SW480 (cell line): ENCODE results near the gene TAS2R38.
A peak's percentile ranks its signal among the peaks of the same experiment; 100 is the strongest.
"Not testable (repeated sequence)": the region's sequence is repeated elsewhere in the genome, so short reads cannot be mapped to it uniquely, and the experiment has no call there.

Experiments
- DNase-seq: peaks from one replicate; pipeline ENCODE4 v3.0.0-alpha.2; 2016; ENCODE audit warnings: low spot score

Gene TAS2R38

GRCh38 chr7:141973673-141974072 lies at the start of gene TAS2R38:
TAS2R38 (minus strand) TSS chr7:141973773; CDS start chr7:141973689, 84 bp downstream.
- no peak for DNase-seq

DNA sequence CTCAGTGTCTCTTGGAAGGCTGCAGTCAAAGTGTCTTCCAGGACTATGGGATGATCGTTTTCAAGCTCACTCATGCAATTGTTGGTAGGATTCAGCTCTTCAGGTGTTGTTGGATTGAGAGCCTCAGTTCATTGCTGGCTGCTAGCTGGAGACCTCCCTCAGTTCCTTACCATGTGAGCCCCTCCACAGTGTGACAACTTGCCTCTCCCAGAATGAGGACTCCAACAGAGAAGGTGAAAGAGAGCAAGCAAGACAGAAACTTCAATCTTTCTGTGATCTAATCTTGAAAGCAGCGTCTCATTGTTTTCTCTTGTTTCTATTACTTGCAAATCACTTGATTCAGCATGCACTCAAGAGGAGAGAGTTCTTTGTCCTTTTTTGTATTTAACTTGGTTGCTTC lies 44.6 kb upstream of the TAS2R38 start:
- no peak for DNase-seq

DNA sequence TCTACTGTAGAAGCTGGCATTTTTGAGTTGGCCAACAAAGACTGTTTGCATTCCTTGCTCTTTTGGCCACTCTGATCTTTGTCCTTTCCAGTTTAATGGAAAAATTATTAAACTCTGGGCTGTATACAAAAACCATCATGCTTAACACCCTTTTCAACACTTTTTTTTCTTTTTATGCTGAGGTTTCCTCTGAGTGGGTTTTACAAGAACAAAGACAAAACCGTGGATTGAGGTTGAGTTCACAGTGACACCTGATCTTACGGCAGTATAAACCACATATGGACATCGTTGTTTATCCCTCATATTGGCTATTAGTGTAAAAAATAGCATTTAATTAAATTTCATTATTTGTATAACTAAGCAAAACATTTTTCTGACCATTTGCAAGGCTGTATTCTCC lies 43.9 kb upstream of the TAS2R38 start:
- no peak for DNase-seq

GRCh38 chr7:142012825-142013511 lies 39.4 kb upstream of the TAS2R38 start:
- DNase-seq: no peak

DNA sequence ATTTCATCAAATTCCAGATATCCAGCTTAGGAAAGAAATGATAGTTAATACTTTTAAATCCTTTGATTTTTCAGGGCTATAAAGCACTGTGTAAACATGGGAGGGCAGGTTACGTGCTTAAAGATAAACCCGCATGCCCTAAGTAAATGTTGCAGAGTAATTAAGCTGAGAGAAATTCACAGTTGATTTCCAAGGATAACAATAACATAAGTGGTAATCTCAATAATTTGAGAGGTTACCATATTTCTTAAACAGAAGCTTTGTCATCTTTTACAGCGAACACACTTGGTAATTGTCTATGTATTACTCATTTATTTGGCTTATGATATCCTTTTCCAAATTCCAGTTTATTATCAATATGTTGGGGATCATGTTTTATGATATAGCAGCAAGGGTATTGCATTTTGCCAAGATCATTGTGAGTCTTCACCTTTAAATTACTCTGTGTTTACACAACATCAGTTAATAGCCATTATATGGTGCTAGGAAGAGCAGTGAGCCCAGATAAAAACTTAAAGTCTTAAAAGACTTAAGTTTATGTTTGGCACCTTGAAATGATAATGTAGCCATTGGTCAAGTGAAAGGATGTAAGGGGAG lies 37.5 kb upstream of the TAS2R38 start:
- no peak for DNase-seq

- no peak for DNase-seq
Observed at GRCh38 chr7:142009187-142009586, 35.6 kb upstream of the TAS2R38 start.

- no peak for DNase-seq
Observed at GRCh38 chr7:142006577-142006976, 33.0 kb upstream of the TAS2R38 start.

- no peak for DNase-seq
Observed at GRCh38 chr7:142002179-142002578, 28.6 kb upstream of the TAS2R38 start.

DNA sequence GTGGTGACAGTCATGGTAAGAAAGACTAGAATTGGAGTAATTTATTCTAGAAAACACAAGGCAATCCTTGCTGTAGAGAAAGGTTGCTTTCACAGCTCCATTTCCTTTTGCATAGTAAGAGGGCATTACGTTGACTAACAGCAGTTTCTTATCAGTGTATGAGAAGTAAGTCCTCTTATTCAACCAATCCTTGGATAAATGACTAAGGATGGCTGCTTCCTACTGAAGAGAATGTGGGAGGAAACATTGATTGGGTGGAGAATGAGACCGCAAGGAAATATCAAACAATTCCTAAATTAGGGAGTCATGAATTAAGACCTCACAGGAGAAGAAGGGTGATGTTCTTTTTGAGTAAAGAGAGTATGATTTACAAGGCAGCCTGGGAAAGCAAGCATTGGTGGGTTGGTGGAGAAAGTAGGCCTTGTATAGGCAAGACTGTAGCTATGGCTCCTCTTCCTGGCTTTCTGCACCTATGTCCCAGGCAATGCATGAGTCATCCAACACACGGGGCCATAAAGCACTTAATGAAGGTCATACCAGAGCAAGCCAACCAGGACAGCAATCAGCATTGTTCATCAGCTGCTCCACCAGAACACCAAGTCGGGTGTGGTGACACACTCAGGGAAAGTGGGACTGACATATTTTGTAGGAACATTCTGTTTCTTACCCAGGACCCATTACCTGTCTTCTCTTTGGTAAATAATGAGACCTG lies 27.7 kb upstream of the TAS2R38 start:
- DNase-seq: peak; percentile 86

DNA sequence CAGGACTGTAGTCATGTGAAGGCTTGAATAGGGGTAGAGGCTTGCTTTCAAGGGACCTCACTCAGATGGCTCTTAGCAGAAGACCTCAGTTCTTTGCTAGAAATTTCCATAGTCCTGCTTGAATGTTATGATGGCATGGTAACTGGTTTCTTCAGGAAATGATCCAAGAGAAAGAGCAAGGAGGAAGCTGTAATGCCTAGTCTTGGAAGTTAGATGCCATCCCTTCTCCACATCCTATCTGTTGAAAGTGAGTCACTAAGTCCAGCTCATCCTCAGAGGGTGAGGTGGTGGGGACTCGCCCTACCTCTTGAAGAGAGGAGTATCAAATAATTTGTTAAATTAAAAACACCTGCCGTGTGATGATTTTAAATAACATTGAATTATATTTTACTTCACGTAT lies 26.7 kb upstream of the TAS2R38 start:
- no peak for DNase-seq

- no peak for DNase-seq
Observed at GRCh38 chr7:141999058-141999623, 25.6 kb upstream of the TAS2R38 start.

GRCh38 chr7:141993354-141993753 lies 19.8 kb upstream of the TAS2R38 start:
- no peak for DNase-seq

GRCh38 chr7:141992688-141993087 lies 19.1 kb upstream of the TAS2R38 start:
- no peak for DNase-seq

- no peak for DNase-seq
Observed at GRCh38 chr7:141992156-141992555, 18.6 kb upstream of the TAS2R38 start.

- DNase-seq: no peak
Observed at GRCh38 chr7:141991140-141991539, 17.6 kb upstream of the TAS2R38 start.

GRCh38 chr7:141990011-141990725 lies 16.6 kb upstream of the TAS2R38 start:
- no peak for DNase-seq

GRCh38 chr7:141987803-141988202 lies 14.2 kb upstream of the TAS2R38 start:
- DNase-seq: not testable (repeated sequence)

GRCh38 chr7:141986923-141987322 lies 13.3 kb upstream of the TAS2R38 start:
- DNase-seq: no peak

DNA sequence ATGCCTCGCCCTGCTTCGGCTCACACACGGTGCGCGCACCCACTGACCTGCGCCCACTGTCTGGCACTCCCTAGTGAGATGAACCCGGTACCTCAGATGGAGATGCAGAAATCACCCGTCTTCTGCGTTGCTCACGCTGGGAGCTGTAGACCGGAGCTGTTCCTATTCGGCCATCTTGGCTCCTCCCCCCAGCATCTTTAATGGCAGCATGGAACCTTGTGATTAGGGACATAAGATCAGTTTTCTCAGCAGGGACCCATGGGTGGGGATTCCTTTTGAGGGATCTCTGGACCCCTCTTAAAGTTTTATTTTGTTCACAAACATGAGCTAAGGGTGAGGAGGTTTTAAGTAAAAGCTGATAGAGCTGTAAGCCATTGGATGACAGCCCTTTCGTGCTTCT lies 12.4 kb upstream of the TAS2R38 start:
- peak; percentile 5 for DNase-seq

- DNase-seq: no peak
Observed at GRCh38 chr7:141979568-141979967, 6.0 kb upstream of the TAS2R38 start.

DNA sequence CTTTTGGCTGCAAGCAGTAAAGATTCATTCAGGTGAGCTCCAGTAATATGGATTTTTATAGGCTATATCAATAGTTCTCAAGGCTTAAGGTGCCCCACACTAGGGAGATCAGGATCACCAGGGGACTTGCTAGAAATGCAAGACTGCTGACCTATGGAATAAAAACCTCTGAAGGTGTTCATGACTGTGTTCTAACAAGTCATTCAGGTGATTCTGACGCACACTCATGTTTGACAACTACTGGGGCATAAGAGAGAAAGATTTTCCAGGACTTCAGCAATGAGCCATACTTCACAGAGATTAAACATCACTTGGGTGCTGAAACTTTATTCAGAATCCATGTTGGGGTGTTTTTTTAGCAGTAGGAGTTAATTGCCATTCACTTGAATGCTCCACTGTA lies 4.8 kb upstream of the TAS2R38 start:
- DNase-seq: no peak

DNA sequence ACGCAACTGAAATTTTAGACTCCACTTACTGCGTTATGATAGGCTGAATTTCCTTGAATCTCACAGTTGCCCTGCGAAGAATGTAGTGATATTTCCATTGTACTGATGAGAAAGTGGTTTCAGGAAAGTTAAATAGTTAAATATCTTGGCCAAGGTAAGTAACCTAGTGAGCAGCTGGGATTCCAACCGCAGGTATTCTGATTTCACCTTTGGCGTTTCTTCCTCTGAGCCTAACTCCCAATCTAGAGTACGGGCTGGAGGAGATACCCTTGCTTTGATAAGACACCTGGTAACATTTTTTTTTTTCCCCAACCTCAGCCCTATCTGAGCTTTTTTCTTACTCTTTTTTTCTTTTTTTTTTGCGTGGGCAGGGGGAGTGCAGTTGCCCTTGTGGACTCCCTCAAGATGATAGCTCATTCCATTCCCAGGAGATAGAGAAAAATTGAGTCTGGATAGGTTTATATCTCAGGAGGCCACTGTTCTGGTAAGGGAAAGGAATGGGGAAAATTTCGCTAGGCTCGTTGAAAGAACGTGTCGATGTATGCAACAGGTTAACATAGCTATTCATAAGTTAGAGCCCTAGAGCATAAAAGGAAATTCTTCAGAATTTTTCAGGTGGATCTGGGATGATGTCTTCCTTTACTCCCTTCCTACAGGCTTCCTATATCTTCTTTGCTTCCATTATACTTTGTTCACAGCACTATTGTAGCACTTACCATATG lies 3.1 kb upstream of the TAS2R38 start:
- DNase-seq: no peak
